Astrocyte (in vitro differentiated cells and primary cell): ENCODE measurements around the gene CDT1. TPM values are rescaled to one million over a fixed set of nuclear protein-coding genes. Genes with fewer than 3 reads are reported as not detected.
A peak's percentile ranks its signal among the peaks of the same experiment; 100 is the strongest.

Experiments
- DNase-seq: peaks from one replicate; pipeline ENCODE4 v3.0.0-alpha.2; 2010; ENCODE audit warnings: low read depth
- FAIRE-seq: peaks from 2 replicates; lab custom pipeline; 2011; peaks lifted over from hg19 to GRCh38; lab: Jason Lieb, UNC
- H2AFZ ChIP-seq: 2 replicates; pipeline ENCODE4 v1.6.0; 2012; ENCODE audit warnings: low read depth, low read length, inconsistent platforms
- H3K27ac ChIP-seq: 2 replicates; pipeline ENCODE4 v1.5.1; 2011; ENCODE audit warnings: low read depth, low read length, inconsistent platforms
- H3K27me3 ChIP-seq: 2 replicates; pipeline ENCODE4 v1.6.0; 2011; ENCODE audit warnings: low read length, inconsistent platforms; ENCODE audit not compliant: insufficient read depth
- H3K36me3 ChIP-seq: 2 replicates; pipeline ENCODE4 v1.5.1; 2011; ENCODE audit warnings: low read length, inconsistent platforms; ENCODE audit not compliant: insufficient read depth
- H3K4me1 ChIP-seq: 2 replicates; pipeline ENCODE4 v1.5.1; 2011; ENCODE audit warnings: low read length, inconsistent platforms; ENCODE audit not compliant: insufficient read depth
- H3K4me2 ChIP-seq: 2 replicates; pipeline ENCODE4 v1.6.0; 2012; ENCODE audit warnings: low read length, inconsistent platforms
- H3K4me3 ChIP-seq: 2 replicates; pipeline ENCODE4 v1.5.1; 2011; ENCODE audit warnings: low read depth, mild to moderate bottlenecking, low read length, inconsistent platforms; ENCODE audit not compliant: insufficient read depth
- H3K79me2 ChIP-seq: 2 replicates; pipeline ENCODE4 v1.6.0; 2012; ENCODE audit warnings: mild to moderate bottlenecking, low read length, inconsistent platforms; ENCODE audit not compliant: insufficient read depth
- H3K9ac ChIP-seq: 2 replicates; pipeline ENCODE4 v1.6.0; 2012; ENCODE audit warnings: mild to moderate bottlenecking, low read length, inconsistent platforms
- H3K9me3 ChIP-seq: 2 replicates; pipeline ENCODE4 v1.5.1; 2012; ENCODE audit warnings: low read depth, mild to moderate bottlenecking, low read length, inconsistent platforms; ENCODE audit not compliant: insufficient read depth
- H4K20me1 ChIP-seq: 2 replicates; pipeline ENCODE4 v1.6.0; 2012; ENCODE audit warnings: low read length, inconsistent platforms; ENCODE audit not compliant: insufficient read depth
- H3K27ac Mint-ChIP-seq: one replicate; pipeline ENCODE4 v1.8.0; 2021; ENCODE audit warnings: mild to moderate bottlenecking, mixed read lengths; ENCODE audit not compliant: unreplicated experiment
- H3K27me3 Mint-ChIP-seq: one replicate; pipeline ENCODE4 v1.8.0; 2021; ENCODE audit warnings: low read depth, mixed read lengths; ENCODE audit not compliant: unreplicated experiment
- H3K36me3 Mint-ChIP-seq: one replicate; pipeline ENCODE4 v1.8.0; 2021; ENCODE audit warnings: low read depth, mixed read lengths; ENCODE audit not compliant: unreplicated experiment
- H3K4me1 Mint-ChIP-seq: one replicate; pipeline ENCODE4 v1.8.0; 2021; ENCODE audit warnings: low read depth, mixed read lengths; ENCODE audit not compliant: unreplicated experiment
- H3K4me3 Mint-ChIP-seq: one replicate; pipeline ENCODE4 v1.8.0; 2021; ENCODE audit warnings: mild to moderate bottlenecking, moderate library complexity, mixed read lengths; ENCODE audit not compliant: unreplicated experiment
- H3K9me3 Mint-ChIP-seq: one replicate; pipeline ENCODE4 v1.8.0; 2021; ENCODE audit warnings: mild to moderate bottlenecking, mixed read lengths; ENCODE audit not compliant: unreplicated experiment
- CTCF ChIP-seq: IDR thresholded peaks from 2 replicates; pipeline ENCODE4 v1.5.1; 2011; ENCODE audit warnings: low read depth, mild to moderate bottlenecking, inconsistent platforms, low read length, moderate library complexity; ENCODE audit not compliant: insufficient read depth
- EZH2 ChIP-seq: IDR thresholded peaks from 2 replicates; pipeline ENCODE4 v1.6.1; 2012; ENCODE audit warnings: mild to moderate bottlenecking, low read length, inconsistent platforms; ENCODE audit not compliant: insufficient read depth
- total RNA-seq: library from RNA; stranded (reverse); gene quantifications from 2 replicates; pipeline ENCODE4 v1.2.1, GENCODE V29; 2021

CDT1 gene
- total RNA-seq, 1 donor from 2014 or later = 4.7 TPM

GRCh38 chr16:88758227-88758943, 45.2 kb upstream of the CDT1 start:
- H3K36me3 Mint-ChIP-seq = peaks cover 5% of the 10 kb centered on the region
- H4K20me1 ChIP-seq = peaks cover 96% of the 10 kb centered on the region
- H3K9me3 ChIP-seq = no peaks in the 10 kb centered on the region
- H3K27ac Mint-ChIP-seq = peak overlapping the region; percentile 72
- no peaks in the 10 kb centered on the region for H3K36me3 ChIP-seq
- H3K79me2 ChIP-seq = peaks cover 92% of the 10 kb centered on the region
- peaks cover 30% of the 10 kb centered on the region for H3K4me1 Mint-ChIP-seq
- H3K4me3 ChIP-seq = no peak overlapping the region
- H3K4me1 ChIP-seq = peaks cover 43% of the 10 kb centered on the region
- no peaks in the 10 kb centered on the region for H3K27me3 Mint-ChIP-seq
- no peak overlapping the region for H3K27ac ChIP-seq
- peak overlapping the region; percentile 37 for H3K4me3 Mint-ChIP-seq
- no peak overlapping the region for H2AFZ ChIP-seq
- no peaks in the 10 kb centered on the region for H3K9me3 Mint-ChIP-seq
- DNase-seq (no peak), FAIRE-seq (no peak)
- H3K9ac ChIP-seq = no peak overlapping the region
- TF ChIP-seq CTCF = no peak
- TF ChIP-seq EZH2 = no peak
- H3K4me2 ChIP-seq = no peak overlapping the region
- no peaks in the 10 kb centered on the region for H3K27me3 ChIP-seq

GRCh38 chr16:88758944-88759244, 44.7 kb upstream of the CDT1 start:
- H3K27me3 ChIP-seq = no peaks in the 10 kb centered on the region
- peak overlapping the region; percentile 69 for H3K27ac Mint-ChIP-seq
- peaks cover 92% of the 10 kb centered on the region for H3K79me2 ChIP-seq
- H3K36me3 ChIP-seq = no peaks in the 10 kb centered on the region
- no peaks in the 10 kb centered on the region for H3K9me3 ChIP-seq
- no peak overlapping the region for H2AFZ ChIP-seq
- FAIRE-seq = no peak
- peak overlapping the region; percentile 37 for H3K4me3 Mint-ChIP-seq
- peaks cover 96% of the 10 kb centered on the region for H4K20me1 ChIP-seq
- no peak for DNase-seq
- TF ChIP-seq CTCF (no peak), EZH2 (no peak)
- H3K4me2 ChIP-seq = no peak overlapping the region
- peaks cover 47% of the 10 kb centered on the region for H3K4me1 ChIP-seq
- H3K9ac ChIP-seq = no peak overlapping the region
- H3K9me3 Mint-ChIP-seq = no peaks in the 10 kb centered on the region
- H3K27me3 Mint-ChIP-seq = no peaks in the 10 kb centered on the region
- no peak overlapping the region for H3K27ac ChIP-seq
- no peak overlapping the region for H3K4me3 ChIP-seq
- peaks cover 31% of the 10 kb centered on the region for H3K4me1 Mint-ChIP-seq
- H3K36me3 Mint-ChIP-seq = peaks cover 5% of the 10 kb centered on the region

- DNase-seq = no peak
- Histone ChIP-seq H3K4me1 (peaks cover 44% of the 10 kb centered on the region), H3K9ac (no peak overlapping the region), H3K27ac (no peak overlapping the region), H2AFZ (no peak overlapping the region), H3K9me3 (no peaks in the 10 kb centered on the region), H3K79me2 (peaks cover 92% of the 10 kb centered on the region), H3K4me3 (no peak overlapping the region), H3K27me3 (no peaks in the 10 kb centered on the region), H4K20me1 (peaks cover 96% of the 10 kb centered on the region), H3K4me2 (no peak overlapping the region), H3K36me3 (no peaks in the 10 kb centered on the region)
- Mint-ChIP-seq H3K4me3 (no peak overlapping the region), H3K27me3 (no peaks in the 10 kb centered on the region), H3K27ac (no peak overlapping the region), H3K4me1 (peaks cover 35% of the 10 kb centered on the region), H3K36me3 (peaks cover 5% of the 10 kb centered on the region), H3K9me3 (no peaks in the 10 kb centered on the region)
- no peak for FAIRE-seq
- TF ChIP-seq EZH2 (no peak), CTCF (no peak)
These were observed 44.2 kb upstream of the CDT1 start for GRCh38 chr16:88759245-88759975.
